Stimulated activated CD4-positive, alpha-beta T cell treated with anti-CD3 and anti-CD28 coated beads, Interleukin-4, amount 100 ng/mL, for 48 hours (primary cell): ENCODE data around the gene CASP8AP2.
"Not testable (repeated sequence)": the region's sequence is repeated elsewhere in the genome, so short reads cannot be mapped to it uniquely, and the experiment has no call there.

Source experiments
- DNase-seq, 2 donors: peaks; one replicate each; pipeline ENCODE4 v3.0.0-alpha.2; 2020; ENCODE audit warnings: low read depth in 2 of 2

The CASP8AP2 gene

DNA sequence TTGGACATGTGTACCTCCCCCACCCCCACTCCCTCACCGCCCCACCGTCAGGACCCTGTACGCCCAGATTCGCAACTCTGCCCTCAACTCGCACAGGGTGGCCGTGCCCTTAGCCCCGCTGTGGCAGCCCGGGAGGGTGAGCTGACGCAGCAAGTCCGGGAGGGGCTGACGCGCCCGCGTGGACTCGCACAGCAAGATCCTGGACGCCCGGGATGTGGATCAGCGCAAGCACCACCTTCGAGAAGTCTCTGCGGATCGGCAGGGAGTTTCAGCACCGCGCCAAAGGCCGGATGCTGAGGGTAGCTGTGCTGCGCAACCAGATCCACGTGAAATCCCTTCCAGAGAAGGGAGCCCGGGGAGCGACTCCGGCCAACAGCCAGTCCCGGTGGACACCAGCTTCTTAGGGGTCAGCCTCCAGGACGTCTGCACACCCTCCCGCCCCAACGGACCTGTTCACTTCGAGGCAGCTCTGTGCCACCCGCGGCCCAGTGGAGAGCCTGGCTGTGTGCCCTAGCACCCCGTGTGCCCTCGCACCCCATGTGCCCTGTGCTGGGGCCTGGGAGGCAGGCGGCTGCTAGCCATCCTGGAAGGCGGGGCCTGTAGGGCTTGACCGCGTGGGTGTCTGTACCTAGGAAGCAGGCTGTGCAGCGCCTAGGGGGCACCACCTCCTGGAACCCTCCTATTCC, 57.9 kb downstream of the CASP8AP2 start:
- no peak for DNase-seq

DNA sequence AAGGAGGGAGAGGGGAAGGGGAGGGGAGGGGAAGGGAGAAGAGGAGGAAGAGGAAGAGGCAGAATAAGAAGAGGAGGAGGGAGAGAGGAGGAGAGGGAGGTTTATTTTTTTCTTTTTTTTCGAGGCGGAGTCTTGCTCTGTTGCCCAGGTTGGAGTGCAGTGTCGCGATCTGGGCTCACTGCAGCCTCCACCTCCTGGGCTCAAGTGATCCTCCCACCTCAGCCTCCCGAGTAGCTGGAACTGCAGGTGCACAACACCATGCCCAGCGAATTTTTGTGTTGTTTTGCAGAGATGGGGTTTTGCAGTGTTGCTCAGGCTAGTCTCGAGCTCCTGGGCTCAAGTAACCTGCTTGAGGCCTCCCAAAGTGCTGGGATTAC, 58.4 kb downstream of the CASP8AP2 start:
- no peak for DNase-seq

DNA sequence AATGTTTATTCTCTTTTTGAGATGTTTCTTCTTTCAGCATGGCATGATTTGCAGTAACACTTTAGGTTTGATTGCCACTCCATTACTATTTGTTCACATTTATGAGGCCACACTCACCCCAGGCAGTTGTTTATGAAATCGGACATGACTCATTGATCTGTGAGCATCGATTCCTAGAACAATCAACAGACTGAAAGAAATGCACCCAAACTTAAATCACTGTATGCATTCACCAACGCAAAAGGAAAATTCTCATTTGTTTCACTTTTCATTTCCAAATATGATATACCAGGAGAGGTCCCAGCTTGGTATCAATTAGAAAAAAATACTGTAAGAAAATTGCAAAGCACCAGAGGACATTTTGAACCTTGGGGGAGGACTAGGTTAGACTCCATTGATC, 59.2 kb downstream of the CASP8AP2 start:
- no peak for DNase-seq

DNA sequence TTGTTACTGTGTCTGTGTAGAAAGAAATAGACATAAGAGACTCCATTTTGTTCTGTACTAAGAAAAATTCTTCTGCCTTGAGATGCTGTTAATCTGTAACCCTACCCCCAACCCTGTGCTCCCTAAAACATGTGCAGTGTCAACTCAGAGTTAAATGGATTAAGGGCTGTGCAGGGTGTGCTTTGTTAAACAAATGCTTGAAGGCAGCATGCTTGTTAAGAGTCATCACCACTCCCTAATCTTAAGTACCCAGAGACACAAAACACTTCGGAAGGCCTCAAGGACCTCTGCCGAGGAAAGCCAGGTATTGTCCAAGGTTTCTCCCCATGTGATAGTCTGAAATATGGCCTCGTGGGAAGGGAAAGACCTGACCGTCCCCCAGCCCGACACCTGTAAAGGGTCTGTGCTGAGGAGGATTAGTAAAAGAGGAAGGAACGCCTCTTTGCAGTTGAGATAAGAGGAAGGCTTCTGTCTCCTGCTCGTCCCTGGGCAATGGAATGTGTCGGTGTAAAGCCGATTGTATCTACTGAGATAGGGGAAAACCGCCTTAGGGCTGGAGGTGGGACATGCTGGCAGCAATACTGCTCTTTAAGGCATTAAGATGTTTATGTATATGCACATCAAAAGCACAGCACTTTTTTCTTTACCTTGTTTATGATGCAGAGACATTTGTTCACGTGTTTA, 61.3 kb downstream of the CASP8AP2 start:
- DNase-seq = not testable (repeated sequence)

DNA sequence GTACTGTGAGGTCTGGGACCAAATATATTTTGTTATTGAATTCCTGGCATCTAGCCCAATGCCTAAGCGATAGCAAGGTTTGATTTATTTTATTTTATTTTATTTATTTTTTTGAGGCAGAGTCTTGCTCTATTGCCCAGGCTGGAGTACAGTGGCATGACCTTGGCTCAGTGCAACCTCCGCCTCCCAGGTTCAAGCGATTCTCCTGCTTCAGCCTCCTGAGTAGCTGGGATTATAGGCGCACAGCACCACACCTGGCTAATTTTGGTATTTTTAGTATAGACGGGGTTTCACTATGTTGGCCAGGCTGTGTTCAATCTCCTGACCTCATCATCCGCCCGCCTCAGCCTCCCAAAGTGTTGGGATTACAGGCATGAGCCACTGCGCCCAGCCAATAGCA, 62.9 kb downstream of the CASP8AP2 start:
- DNase-seq = not testable (repeated sequence)

DNA sequence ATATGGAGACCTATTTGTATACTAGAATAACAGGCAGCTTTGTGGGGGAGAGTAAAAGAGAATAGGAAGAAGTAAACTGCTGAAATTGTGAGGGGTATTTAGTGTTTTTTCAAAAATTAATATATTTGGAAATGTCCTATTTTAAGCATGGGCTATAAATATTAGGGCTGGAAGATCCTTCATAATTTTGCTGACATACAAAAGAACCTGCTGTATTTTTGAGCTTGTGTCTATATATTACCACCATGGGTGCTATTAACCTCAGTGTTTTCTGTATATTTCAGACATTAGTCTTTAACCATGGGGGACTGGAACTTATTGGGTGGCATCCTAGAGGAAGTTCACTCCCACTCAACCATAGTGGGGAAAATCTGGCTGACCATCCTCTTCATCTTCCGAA, 64.5 kb downstream of the CASP8AP2 start, which contains the start of gene GJA10:
Gene GJA10 (plus strand): TSS at position 301 of the 400 bp plus-strand sequence. CDS start 0 bp downstream, at position 301.
- no peak for DNase-seq

DNA sequence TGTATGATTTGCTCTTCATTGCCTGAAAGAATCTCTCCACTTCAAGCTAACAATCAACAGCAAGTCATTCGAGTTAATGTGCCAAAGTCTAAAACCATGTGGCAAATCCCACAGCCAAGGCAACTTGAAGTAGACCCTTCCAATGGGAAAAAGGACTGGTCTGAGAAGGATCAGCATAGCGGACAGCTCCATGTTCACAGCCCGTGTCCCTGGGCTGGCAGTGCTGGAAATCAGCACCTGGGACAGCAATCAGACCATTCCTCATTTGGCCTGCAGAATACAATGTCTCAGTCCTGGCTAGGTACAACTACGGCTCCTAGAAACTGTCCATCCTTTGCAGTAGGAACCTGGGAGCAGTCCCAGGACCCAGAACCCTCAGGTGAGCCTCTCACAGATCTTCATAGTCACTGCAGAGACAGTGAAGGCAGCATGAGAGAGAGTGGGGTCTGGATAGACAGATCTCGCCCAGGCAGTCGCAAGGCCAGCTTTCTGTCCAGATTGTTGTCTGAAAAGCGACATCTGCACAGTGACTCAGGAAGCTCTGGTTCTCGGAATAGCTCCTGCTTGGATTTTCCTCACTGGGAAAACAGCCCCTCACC, 65.7 kb downstream of the CASP8AP2 start:
- no peak for DNase-seq

DNA sequence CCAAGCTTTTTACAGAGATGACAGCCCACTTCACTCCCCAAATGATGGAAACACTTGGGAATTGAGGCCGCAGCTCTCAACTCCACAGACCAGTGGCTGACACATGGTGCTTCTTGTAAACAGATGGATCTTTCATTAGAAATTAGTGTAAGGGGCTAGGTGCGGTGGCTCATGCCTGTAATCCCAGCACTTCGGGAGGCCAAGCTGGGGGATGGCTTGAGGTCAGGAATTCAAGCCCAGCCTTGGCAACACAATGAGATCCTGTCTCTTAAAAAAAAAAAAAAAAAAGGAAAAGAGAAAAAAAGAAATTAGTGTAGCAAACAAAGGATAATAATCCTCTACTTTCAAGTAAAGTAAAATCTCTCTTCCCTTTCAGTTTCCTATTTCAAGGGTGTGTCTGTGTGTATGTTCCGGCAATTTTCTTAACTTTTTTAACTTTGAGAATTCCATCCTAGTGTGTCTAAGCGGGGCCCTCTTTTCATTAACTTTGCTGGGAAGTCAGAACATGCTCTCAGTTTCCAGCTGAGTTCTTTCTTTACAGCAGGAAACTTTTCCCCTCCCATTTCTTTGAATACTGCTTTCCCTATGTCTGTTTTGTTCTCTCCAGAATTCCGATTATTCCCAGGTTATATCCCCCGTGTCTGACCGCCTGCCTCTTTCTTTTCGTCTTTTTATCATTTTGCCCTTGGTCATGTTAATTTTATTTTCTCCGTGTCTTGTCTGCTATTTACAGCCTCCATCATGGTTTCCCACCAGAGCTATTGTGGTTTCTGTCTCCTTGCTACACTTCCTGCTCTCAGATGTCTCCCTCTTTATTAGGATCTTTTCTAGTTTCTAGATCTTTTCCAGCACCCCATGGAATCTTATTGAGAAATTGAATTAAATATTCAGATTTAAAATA, 80.6 kb downstream of the CASP8AP2 start:
- not testable (repeated sequence) for DNase-seq

DNA sequence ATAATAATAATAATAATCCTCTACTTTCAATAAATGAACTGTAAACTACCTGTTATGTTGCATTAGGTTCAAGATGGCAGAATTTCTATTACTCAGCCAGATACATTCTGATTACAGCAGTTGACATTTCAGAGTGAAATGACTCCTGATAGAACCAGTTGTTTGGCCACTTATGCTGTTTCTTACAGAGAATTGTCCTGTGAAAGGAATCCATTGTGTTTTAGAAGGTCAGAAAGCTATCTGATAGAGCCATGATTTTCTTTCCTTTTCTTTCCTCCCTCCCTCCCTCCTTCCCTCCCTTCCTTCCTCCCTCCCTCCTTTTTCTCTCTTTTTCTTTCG, 81.2 kb downstream of the CASP8AP2 start:
- DNase-seq = no peak

DNA sequence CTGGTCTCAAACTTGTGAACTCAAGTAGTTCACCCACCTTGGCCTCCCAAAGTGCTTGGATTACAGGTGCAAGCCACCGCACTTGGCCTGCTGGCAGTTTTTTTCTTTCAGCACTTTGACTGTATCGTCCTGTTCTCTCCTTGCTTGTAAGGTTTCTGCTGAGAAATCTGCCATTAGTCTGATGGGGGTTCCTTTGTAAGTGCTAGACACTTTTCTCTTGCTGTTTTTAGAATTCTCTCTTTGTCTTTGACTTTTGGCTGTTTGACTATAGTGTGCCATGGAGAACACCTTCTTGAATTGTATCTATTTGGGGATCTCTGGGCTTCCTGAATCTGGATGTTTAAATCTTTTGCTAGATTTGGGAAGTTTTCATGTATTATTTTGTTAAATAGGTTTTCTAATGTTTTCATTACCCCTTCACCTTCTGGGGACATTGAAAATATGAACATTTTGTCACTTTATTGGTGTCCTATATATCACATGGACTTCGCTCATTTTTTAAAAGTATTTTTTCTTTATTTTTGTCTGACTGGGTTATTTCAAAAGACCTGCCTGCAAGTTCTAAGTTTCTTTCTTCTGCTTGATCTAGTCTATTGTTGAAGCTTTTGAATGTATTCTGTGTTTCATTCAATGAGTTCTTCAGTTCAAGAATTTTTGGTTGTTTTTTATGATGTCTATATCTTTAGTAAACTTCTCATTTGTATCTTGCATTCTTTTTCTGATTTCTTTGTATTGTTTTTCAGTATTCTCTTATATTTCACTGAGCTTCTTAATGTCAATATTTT, 86.6 kb downstream of the CASP8AP2 start:
- no peak for DNase-seq

DNA sequence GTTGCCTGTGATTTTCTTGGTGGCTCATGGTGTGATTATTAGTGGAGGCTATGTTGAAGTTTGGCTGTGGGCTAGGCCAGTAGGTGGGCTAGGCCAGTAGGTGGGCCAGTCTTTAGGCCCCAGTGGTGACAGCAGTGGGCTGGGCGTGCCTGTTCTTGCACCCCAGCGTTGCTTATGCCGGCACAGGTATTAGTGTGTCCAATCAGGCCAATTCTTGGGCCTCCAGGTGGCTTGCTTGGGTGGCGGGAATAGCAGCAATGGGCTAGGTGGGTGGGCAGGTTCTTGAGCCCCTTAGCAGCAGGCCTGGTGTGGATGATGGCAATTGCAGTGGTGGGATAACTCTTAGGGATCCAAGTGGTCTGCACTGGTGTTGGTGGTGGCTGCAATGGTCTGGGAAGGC, 87.5 kb downstream of the CASP8AP2 start:
- no peak for DNase-seq

DNA sequence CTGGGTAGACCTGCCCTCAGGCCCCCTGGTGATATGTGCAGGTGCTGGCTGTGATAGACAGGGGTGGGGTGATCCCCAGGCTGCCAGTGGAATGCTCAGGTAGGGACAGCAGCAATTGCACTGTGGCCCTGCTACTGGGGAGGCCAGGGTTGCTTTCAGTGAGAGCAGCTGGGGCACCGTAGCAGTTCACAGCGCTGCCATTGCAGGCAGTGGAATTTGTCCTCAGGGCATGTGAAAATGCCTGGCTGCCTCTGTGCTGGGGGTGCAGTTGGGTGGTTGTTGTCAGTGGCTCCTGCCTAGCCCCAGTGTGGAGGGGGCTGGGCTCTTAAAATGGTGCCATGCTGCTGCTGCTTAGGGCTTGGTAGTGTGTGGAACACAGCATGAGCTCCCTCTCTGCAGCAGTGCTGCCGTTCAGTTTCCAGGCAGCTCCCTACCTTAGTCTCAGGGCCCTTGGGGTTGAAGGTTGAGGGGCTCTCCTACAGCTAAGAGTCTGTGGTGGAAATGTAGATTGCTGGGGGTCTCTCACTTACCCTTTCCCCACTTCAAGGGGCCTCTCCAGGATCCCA, 88.2 kb downstream of the CASP8AP2 start:
- DNase-seq = no peak
